Activated CD8-positive, alpha-beta T cell treated with anti-CD3 and anti-CD28 coated beads for 36 hours (primary cell): ENCODE measurements around the gene ALOX12B. TPM values are rescaled to one million over a fixed set of nuclear protein-coding genes. Genes with fewer than 3 reads are reported as not detected.

Experiments
- ATAC-seq: fragments of 200-7000 bp; cut with Tn5 transposase; one replicate; pipeline ENCODE4 v1.10.0; 2021; ENCODE audit warnings: mild to moderate bottlenecking, moderate library complexity
- CTCF ChIA-PET: fragments of 350-600 bp; sonication (Branson Sonifier 250); formaldehyde crosslinking; loops from one replicate; lab custom pipeline; 2021; ENCODE audit warnings: antibody characterized with exemption; lab: Charles Lee
- POLR2A ChIA-PET: fragments of 350-600 bp; sonication (Branson Sonifier 250); formaldehyde crosslinking; loops from one replicate; lab custom pipeline; 2021; ENCODE audit warnings: antibody characterized with exemption; lab: Charles Lee
- DNase-seq: peaks from one replicate; pipeline ENCODE4 v3.0.0-alpha.2; 2020
- H3K27ac Mint-ChIP-seq: one replicate; pipeline ENCODE4 v1.8.0; 2021; ENCODE audit warnings: mild to moderate bottlenecking, mixed read lengths
- H3K27me3 Mint-ChIP-seq: one replicate; pipeline ENCODE4 v1.8.0; 2021; ENCODE audit warnings: mixed read lengths
- H3K36me3 Mint-ChIP-seq: one replicate; pipeline ENCODE4 v1.8.0; 2021; ENCODE audit warnings: low read depth, mixed read lengths
- H3K4me1 Mint-ChIP-seq: one replicate; pipeline ENCODE4 v1.8.0; 2021; ENCODE audit warnings: low read depth, mixed read lengths
- H3K4me3 Mint-ChIP-seq: one replicate; pipeline ENCODE4 v1.8.0; 2021; ENCODE audit warnings: mild to moderate bottlenecking, moderate library complexity, mixed read lengths
- H3K9me3 Mint-ChIP-seq: one replicate; pipeline ENCODE4 v1.8.0; 2021; ENCODE audit warnings: mixed read lengths
- intact Hi-C: fragments of 100-400 bp; cut with micrococcal nuclease; formaldehyde crosslinking; loops from one replicate; pipeline ENCODE4 v1.10.0; 2022
- total RNA-seq, 2 experiments: library from RNA; stranded (reverse); gene quantifications; one replicate each; pipeline ENCODE4 v1.2.3, GENCODE V29; 2021
- TF ChIP-seq, protein P1 (sequence below): fragments of 200-600 bp; IDR thresholded peaks from one replicate; pipeline ENCODE4 v1.8.0; 2022; ENCODE audit warnings: antibody characterized with exemption, mild to moderate bottlenecking

Gene ALOX12B
- total RNA-seq, 2 experiments from 2014 or later = 4.3 to 5.2 TPM

DNA sequence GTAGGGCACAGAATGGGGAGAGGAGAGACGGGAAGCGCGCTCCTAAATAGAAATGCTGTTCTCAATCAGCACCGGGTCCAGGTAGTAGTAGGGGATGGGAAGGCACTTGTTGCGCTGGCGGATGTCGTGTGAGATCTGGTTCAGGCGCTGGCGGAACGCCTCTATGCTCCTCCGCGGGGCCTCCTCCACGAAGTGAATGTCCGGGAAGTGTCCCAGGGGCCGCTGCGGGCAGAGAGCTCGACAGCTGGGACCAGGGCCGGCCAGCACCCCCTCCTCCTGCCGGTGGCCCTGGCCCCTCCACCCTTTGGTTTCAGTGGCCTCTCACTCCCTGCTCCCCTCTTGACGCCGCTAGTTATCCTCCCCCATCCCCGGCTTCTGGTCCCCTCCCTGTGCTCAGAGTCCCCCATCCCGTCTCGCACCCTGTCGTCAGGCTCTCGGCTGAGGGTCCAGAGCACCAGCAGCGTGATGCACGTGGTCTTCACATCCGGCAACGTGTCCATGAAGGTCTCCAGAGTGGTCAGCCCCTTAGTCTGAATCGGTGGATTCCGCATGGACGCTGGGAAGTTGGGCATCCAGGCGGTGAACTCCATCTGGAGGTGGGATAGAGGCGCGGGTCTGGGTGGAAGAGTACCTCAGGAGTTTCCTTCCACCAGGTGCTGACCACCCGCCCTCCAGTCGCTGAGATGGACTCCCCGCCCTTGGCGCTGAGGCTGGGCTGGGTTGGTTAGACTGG, 14.6 kb downstream of the ALOX12B start:
- POLR2A ChIA-PET = interaction anchor here (0.7 to 4.1 kb wide), 2 partner anchors 12 to 47 kb away, joined by 3 to 16 read pairs; no protein-coding TSS in a partner anchor
- Mint-ChIP-seq H3K27me3 (peaks cover 39% of the 10 kb centered on the region), H3K4me1 (peaks cover 19% of the 10 kb centered on the region), H3K27ac (peak overlapping the region; percentile 8), H3K9me3 (no peaks in the 10 kb centered on the region), H3K4me3 (peak overlapping the region; percentile 69), H3K36me3 (no peaks in the 10 kb centered on the region)
- TF ChIP-seq, protein P1, sequence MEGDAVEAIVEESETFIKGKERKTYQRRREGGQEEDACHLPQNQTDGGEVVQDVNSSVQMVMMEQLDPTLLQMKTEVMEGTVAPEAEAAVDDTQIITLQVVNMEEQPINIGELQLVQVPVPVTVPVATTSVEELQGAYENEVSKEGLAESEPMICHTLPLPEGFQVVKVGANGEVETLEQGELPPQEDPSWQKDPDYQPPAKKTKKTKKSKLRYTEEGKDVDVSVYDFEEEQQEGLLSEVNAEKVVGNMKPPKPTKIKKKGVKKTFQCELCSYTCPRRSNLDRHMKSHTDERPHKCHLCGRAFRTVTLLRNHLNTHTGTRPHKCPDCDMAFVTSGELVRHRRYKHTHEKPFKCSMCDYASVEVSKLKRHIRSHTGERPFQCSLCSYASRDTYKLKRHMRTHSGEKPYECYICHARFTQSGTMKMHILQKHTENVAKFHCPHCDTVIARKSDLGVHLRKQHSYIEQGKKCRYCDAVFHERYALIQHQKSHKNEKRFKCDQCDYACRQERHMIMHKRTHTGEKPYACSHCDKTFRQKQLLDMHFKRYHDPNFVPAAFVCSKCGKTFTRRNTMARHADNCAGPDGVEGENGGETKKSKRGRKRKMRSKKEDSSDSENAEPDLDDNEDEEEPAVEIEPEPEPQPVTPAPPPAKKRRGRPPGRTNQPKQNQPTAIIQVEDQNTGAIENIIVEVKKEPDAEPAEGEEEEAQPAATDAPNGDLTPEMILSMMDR = no peak
- CTCF ChIA-PET = interaction anchor here (0.6 to 12.2 kb wide), 32 partner anchors 11 to 304 kb away, joined by 3 to 360 read pairs (median 5); partner anchors contain the start of genes ALOX12B, ALOXE3, CNTROB and CTC1
- DNase-seq (peak; percentile 47), ATAC-seq (peak; percentile 25)
- intact Hi-C loops = no loop called here

DNA sequence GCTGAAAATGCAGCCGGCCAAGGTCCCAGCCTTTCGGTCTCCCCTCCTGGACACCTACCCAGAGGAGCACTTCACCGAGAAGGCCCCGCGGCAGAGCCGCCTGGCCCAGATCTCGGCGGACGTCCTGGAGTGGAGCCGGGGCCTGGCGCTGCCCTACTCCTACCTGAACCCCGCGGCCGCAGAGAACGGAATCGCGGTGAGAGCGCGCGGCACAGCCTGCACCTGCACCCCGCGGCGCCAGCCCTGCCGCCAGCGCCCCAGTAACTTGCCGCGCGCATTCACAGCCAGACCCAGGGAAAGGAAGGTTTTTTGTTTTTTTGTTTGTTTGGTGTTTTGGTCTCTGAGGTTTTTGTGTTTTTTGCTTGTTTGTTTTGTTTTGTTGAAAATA, 15.2 kb downstream of the ALOX12B start:
- Mint-ChIP-seq H3K4me1 (peaks cover 19% of the 10 kb centered on the region), H3K4me3 (peak overlapping the region; percentile 69), H3K27ac (peak overlapping the region; percentile 8), H3K36me3 (no peaks in the 10 kb centered on the region), H3K9me3 (no peaks in the 10 kb centered on the region), H3K27me3 (peaks cover 39% of the 10 kb centered on the region)
- CTCF ChIA-PET = interaction anchor here (1.3 to 12.2 kb wide), 5 partner anchors 12 to 128 kb away, joined by 3 to 360 read pairs (median 110); partner anchors contain the start of genes ALOX12B and ALOXE3
- DNase-seq (no peak), ATAC-seq (no peak)
- TF ChIP-seq, protein P1 = no peak
- intact Hi-C loops = no loop called here
- POLR2A ChIA-PET = interaction anchor here (1.3 to 4.1 kb wide), 2 partner anchors 35 to 48 kb away, joined by 3 to 16 read pairs; no protein-coding TSS in a partner anchor

DNA sequence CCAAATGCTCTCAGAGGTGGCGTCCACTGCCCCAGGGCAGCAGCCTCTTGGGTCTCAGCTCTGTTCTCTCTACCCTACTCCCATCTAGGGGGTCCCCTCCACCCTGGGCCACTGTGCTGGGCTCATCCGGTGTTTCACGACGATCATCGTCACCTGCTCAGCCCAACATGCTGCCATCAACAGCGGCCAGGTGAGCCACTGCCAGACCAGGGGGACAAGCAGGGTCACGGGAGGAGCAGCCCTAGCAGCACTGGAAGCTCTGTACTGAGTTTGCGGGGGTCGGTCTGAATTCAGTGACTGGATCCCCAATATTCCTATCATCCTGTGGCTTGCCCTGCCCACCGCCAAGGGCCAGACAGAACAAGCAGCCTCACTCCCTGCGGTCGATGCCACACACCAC, 16.0 kb downstream of the ALOX12B start:
- intact Hi-C loops = no loop called here
- no peak overlapping the region for H3K27ac Mint-ChIP-seq
- peaks cover 19% of the 10 kb centered on the region for H3K4me1 Mint-ChIP-seq
- no peaks in the 10 kb centered on the region for H3K36me3 Mint-ChIP-seq
- ChIA-PET POLR2A (interaction anchor here (0.6 to 4.1 kb wide), 4 partner anchors 36 to 384 kb away, joined by 3 to 16 read pairs (median 3); partner anchors contain the start of gene TP53), CTCF (interaction anchor here (1.4 to 12.2 kb wide), 6 partner anchors 7 to 54 kb away, joined by 4 to 360 read pairs (median 104); partner anchors contain the start of genes ALOX12B and ALOXE3)
- peaks cover 39% of the 10 kb centered on the region for H3K27me3 Mint-ChIP-seq
- TF ChIP-seq, protein P1 = no peak
- ATAC-seq = no peak
- no peak overlapping the region for H3K4me3 Mint-ChIP-seq
- no peaks in the 10 kb centered on the region for H3K9me3 Mint-ChIP-seq
- no peak for DNase-seq

DNA sequence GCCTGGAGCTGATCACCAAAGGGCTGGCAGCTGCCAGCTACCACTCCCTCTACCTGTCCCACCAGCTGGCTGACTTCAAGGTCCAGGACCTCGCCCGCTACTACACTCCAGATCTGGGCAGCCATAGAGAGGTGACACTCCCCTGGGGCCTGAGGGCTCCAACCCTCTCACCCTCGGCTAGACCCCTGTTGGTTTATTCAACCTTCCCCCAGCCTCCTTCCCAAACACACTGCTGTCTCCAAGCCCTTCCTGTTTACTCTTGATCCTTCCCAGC, 18.0 kb downstream of the ALOX12B start:
- POLR2A ChIA-PET = interaction anchor here (0.8 kb wide), 1 partner anchor 9 kb away, joined by 7 read pairs; no protein-coding TSS in a partner anchor
- no peak for DNase-seq
- H3K27me3 Mint-ChIP-seq = peaks cover 34% of the 10 kb centered on the region
- H3K4me3 Mint-ChIP-seq = no peak overlapping the region
- H3K36me3 Mint-ChIP-seq = no peaks in the 10 kb centered on the region
- H3K4me1 Mint-ChIP-seq = peaks cover 19% of the 10 kb centered on the region
- CTCF ChIA-PET = interaction anchor here (1.2 to 12.2 kb wide), 6 partner anchors 9 to 48 kb away, joined by 6 to 360 read pairs (median 104); partner anchors contain the start of genes ALOX12B and ALOXE3
- ATAC-seq = no peak
- TF ChIP-seq, protein P1 = no peak
- no peaks in the 10 kb centered on the region for H3K9me3 Mint-ChIP-seq
- no peak overlapping the region for H3K27ac Mint-ChIP-seq
- intact Hi-C loops = no loop called here
